HEK293 (cell line): ENCODE data around the gene SUCLA2.

Experiments used
- CTCF ChIA-PET: fragments of 350-600 bp; formaldehyde crosslinking; extraction: SDS; loops from one replicate; lab custom pipeline; 2021; ENCODE audit warnings: antibody characterized with exemption; lab: Yijun Ruan, JAX
- POLR2A ChIA-PET: fragments of 300-600 bp; formaldehyde crosslinking; extraction: SDS; loops from one replicate; lab custom pipeline; 2020; ENCODE audit warnings: antibody characterized with exemption, inconsistent platforms; lab: Yijun Ruan, JAX
- H3K27ac ChIP-seq: fragments of 200-500 bp; sonication (Bioruptor generic); 2 replicates; pipeline ENCODE4 v1.5.1; 2014; ENCODE audit warnings: low read depth, low read length, control low read depth, inconsistent platforms; ENCODE audit errors: extremely low read depth
- H3K36me3 ChIP-seq, 2 experiments: fragments of 200-500 bp in 1 of 2; sonication (Bioruptor generic) in 1 of 2; 1 replicate in 1 of 2; 2 replicates in 1 of 2; pipeline ENCODE4 v1.5.1; 2014 to 2017; ENCODE audit warnings: inconsistent platforms in 2 of 2, low read length in 2 of 2; ENCODE audit not compliant: control insufficient read depth in 2 of 2, insufficient read depth in 1 of 2
- H3K4me1 ChIP-seq: fragments of 200-500 bp; sonication (Bioruptor generic); 2 replicates; pipeline ENCODE4 v1.5.1; 2014; ENCODE audit warnings: mild to moderate bottlenecking, low read length, inconsistent platforms; ENCODE audit not compliant: control insufficient read depth, insufficient read depth
- H3K4me3 ChIP-seq: 2 replicates; pipeline ENCODE4 v1.5.1; 2011; ENCODE audit warnings: low read depth, mild to moderate bottlenecking, control low read depth, low read length, moderate library complexity
- H3K9me3 ChIP-seq: fragments of 200-500 bp; sonication (Bioruptor generic); 2 replicates; pipeline ENCODE4 v1.5.1; 2014; ENCODE audit warnings: low read depth, low read length, inconsistent platforms; ENCODE audit not compliant: control insufficient read depth, insufficient read depth
- GLIS2 ChIP-seq: fragments of 450-650 bp; formaldehyde crosslinking; IDR thresholded peaks from 2 replicates; pipeline ENCODE4 v1.5.1; 2016; ENCODE audit warnings: missing biosample characterization, missing genetic modification characterization
- KLF1 ChIP-seq: fragments of 450-650 bp; formaldehyde crosslinking; IDR thresholded peaks from 2 replicates; pipeline ENCODE4 v1.5.1; 2016; ENCODE audit warnings: missing biosample characterization, missing genetic modification characterization
- KLF7 ChIP-seq: fragments of 450-650 bp; formaldehyde crosslinking; IDR thresholded peaks from 2 replicates; pipeline ENCODE4 v1.5.1; 2016; ENCODE audit warnings: missing biosample characterization, missing genetic modification characterization, borderline replicate concordance
- KLF9 ChIP-seq: fragments of 450-650 bp; formaldehyde crosslinking; IDR thresholded peaks from 2 replicates; pipeline ENCODE4 v1.5.1; 2016; ENCODE audit warnings: missing biosample characterization, missing genetic modification characterization, low read depth
- ZNF155 ChIP-seq: fragments of 450-650 bp; formaldehyde crosslinking; IDR thresholded peaks from 2 replicates; pipeline ENCODE4 v1.5.1; 2016; ENCODE audit warnings: missing biosample characterization, missing genetic modification characterization
- ZNF211 ChIP-seq: fragments of 450-650 bp; formaldehyde crosslinking; IDR thresholded peaks from 2 replicates; pipeline ENCODE4 v1.5.1; 2016; ENCODE audit warnings: low read depth, missing biosample characterization, missing genetic modification characterization
- ZNF223 ChIP-seq: fragments of 450-650 bp; formaldehyde crosslinking; IDR thresholded peaks from 2 replicates; pipeline ENCODE4 v1.5.1; 2016; ENCODE audit warnings: missing biosample characterization, missing genetic modification characterization
- ZNF302 ChIP-seq: fragments of 450-650 bp; formaldehyde crosslinking; IDR thresholded peaks from 2 replicates; pipeline ENCODE4 v1.5.1; 2016; ENCODE audit warnings: missing biosample characterization, missing genetic modification characterization, low read depth
- ZNF311 ChIP-seq: fragments of 450-650 bp; formaldehyde crosslinking; IDR thresholded peaks from 2 replicates; pipeline ENCODE4 v1.5.1; 2017; ENCODE audit warnings: missing biosample characterization, missing genetic modification characterization, borderline replicate concordance
- ZNF324 ChIP-seq: fragments of 450-650 bp; formaldehyde crosslinking; IDR thresholded peaks from 2 replicates; pipeline ENCODE4 v1.5.1; 2016; ENCODE audit warnings: missing biosample characterization, missing genetic modification characterization
- ZNF391 ChIP-seq: fragments of 450-650 bp; formaldehyde crosslinking; IDR thresholded peaks from 2 replicates; pipeline ENCODE4 v1.5.1; 2016; ENCODE audit warnings: low read depth, missing biosample characterization, missing genetic modification characterization, borderline replicate concordance
- ZNF423 ChIP-seq: fragments of 450-650 bp; formaldehyde crosslinking; IDR thresholded peaks from 2 replicates; pipeline ENCODE4 v1.5.1; 2016; ENCODE audit warnings: missing biosample characterization, missing genetic modification characterization
- ZNF530 ChIP-seq: fragments of 450-650 bp; formaldehyde crosslinking; IDR thresholded peaks from 2 replicates; pipeline ENCODE4 v1.5.1; 2016; ENCODE audit warnings: low read depth, missing biosample characterization, missing genetic modification characterization
- ZNF596 ChIP-seq: fragments of 450-650 bp; IDR thresholded peaks from 2 replicates; pipeline ENCODE4 v1.5.0; 2018; ENCODE audit warnings: missing biosample characterization, mild to moderate bottlenecking, missing genetic modification characterization, moderate library complexity
- ZNF76 ChIP-seq: fragments of 450-650 bp; formaldehyde crosslinking; IDR thresholded peaks from 2 replicates; pipeline ENCODE4; 2016; ENCODE audit warnings: low read depth, missing biosample characterization, missing genetic modification characterization, borderline replicate concordance
- ZNF777 ChIP-seq: fragments of 450-650 bp; formaldehyde crosslinking; IDR thresholded peaks from 2 replicates; pipeline ENCODE4 v1.5.1; 2017; ENCODE audit warnings: missing biosample characterization, missing genetic modification characterization, borderline replicate concordance
- ZSCAN30 ChIP-seq: fragments of 450-650 bp; IDR thresholded peaks from 2 replicates; pipeline ENCODE4 v1.5.1; 2018; ENCODE audit warnings: missing biosample characterization, mild to moderate bottlenecking, missing genetic modification characterization, moderate library complexity
- TF ChIP-seq, protein P1 (sequence below): fragments of 450-650 bp; formaldehyde crosslinking; IDR thresholded peaks from 2 replicates; pipeline ENCODE4 v1.5.1; 2016; ENCODE audit warnings: missing biosample characterization, missing genetic modification characterization, borderline replicate concordance
- TF ChIP-seq, protein P2 (sequence below): fragments of 450-650 bp; formaldehyde crosslinking; IDR thresholded peaks from 2 replicates; pipeline ENCODE4 v1.5.1; 2016; ENCODE audit warnings: missing biosample characterization, missing genetic modification characterization, low read depth
- TF ChIP-seq, protein P3 (sequence below): fragments of 450-650 bp; formaldehyde crosslinking; IDR thresholded peaks from 2 replicates; pipeline ENCODE4 v1.5.1; 2016; ENCODE audit warnings: missing biosample characterization, missing genetic modification characterization
- TF ChIP-seq, protein P4 (sequence below): fragments of 450-650 bp; formaldehyde crosslinking; IDR thresholded peaks from 2 replicates; pipeline ENCODE4 v1.5.1; 2016; ENCODE audit warnings: missing biosample characterization, missing genetic modification characterization

The SUCLA2 gene

DNA sequence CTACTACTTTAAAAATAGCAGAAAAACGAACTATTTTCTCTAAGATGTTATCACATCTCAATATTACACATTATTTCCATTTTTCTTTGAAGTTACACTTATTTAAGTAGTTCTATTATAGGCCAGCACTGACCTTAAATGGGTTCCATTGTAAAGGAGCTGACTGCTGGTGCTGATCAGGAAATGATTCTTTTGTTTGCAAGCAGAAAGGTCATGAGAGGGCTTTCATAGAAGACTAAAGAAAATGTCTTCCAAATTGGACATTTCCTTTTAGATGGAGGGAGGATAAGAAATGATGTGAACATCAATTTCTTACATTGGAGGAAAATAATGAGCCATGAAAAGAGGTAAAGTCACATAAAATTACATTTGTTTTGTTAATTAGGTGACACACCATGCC lies 96.2 kb downstream of the SUCLA2 start (continued):
- TF ChIP-seq ZNF155 (no peak), ZNF596 (tag by site-specific recombination) (no peak), ZNF223 (no peak), ZNF302 (tag by site-specific recombination) (no peak)
- TF ChIP-seq, protein P1, sequence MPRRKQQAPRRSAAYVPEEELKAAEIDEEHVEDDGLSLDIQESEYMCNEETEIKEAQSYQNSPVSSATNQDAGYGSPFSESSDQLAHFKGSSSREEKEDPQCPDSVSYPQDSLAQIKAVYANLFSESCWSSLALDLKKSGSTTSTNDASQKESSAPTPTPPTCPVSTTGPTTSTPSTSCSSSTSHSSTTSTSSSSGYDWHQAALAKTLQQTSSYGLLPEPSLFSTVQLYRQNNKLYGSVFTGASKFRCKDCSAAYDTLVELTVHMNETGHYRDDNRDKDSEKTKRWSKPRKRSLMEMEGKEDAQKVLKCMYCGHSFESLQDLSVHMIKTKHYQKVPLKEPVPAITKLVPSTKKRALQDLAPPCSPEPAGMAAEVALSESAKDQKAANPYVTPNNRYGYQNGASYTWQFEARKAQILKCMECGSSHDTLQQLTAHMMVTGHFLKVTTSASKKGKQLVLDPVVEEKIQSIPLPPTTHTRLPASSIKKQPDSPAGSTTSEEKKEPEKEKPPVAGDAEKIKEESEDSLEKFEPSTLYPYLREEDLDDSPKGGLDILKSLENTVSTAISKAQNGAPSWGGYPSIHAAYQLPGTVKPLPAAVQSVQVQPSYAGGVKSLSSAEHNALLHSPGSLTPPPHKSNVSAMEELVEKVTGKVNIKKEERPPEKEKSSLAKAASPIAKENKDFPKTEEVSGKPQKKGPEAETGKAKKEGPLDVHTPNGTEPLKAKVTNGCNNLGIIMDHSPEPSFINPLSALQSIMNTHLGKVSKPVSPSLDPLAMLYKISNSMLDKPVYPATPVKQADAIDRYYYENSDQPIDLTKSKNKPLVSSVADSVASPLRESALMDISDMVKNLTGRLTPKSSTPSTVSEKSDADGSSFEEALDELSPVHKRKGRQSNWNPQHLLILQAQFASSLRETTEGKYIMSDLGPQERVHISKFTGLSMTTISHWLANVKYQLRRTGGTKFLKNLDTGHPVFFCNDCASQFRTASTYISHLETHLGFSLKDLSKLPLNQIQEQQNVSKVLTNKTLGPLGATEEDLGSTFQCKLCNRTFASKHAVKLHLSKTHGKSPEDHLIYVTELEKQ (tag by site-specific recombination): no peak
- TF ChIP-seq, all 188 proteins: peak for 0

DNA sequence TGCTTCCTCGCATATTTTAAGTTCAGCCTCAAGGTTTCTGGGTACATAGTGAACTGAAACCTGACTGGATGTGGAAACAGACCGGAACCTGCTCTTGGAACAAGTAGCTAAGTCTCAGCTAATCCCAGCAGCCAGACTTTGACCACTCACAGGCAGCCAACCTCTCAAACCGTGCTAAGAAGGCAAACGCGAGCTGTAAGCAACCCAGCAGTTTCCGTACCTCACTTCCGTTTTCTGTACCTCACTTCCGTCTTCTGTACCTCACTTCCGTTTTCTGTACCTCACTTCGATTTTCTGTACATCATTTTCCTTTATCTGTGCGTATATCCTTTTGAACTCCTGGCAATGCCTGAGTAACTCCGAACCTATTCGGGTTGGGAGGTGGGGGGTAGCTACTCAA lies 96.8 kb downstream of the SUCLA2 start:
- Histone ChIP-seq H3K36me3 (no peaks in the 10 kb centered on the region), H3K27ac (no peak overlapping the region), H3K9me3 (no peaks in the 10 kb centered on the region), H3K4me3 (no peak overlapping the region), H3K4me1 (no peaks in the 10 kb centered on the region)
- TF ChIP-seq ZSCAN30 (no peak), KLF9 (tag by site-specific recombination) (no peak), ZNF391 (tag by site-specific recombination) (no peak), GLIS2 (tag by site-specific recombination) (no peak), ZNF423 (tag by site-specific recombination) (no peak), ZNF324 (tag by site-specific recombination) (no peak), ZNF311 (tag by site-specific recombination) (no peak), KLF7 (no peak), ZNF777 (no peak)
- TF ChIP-seq, protein P2, sequence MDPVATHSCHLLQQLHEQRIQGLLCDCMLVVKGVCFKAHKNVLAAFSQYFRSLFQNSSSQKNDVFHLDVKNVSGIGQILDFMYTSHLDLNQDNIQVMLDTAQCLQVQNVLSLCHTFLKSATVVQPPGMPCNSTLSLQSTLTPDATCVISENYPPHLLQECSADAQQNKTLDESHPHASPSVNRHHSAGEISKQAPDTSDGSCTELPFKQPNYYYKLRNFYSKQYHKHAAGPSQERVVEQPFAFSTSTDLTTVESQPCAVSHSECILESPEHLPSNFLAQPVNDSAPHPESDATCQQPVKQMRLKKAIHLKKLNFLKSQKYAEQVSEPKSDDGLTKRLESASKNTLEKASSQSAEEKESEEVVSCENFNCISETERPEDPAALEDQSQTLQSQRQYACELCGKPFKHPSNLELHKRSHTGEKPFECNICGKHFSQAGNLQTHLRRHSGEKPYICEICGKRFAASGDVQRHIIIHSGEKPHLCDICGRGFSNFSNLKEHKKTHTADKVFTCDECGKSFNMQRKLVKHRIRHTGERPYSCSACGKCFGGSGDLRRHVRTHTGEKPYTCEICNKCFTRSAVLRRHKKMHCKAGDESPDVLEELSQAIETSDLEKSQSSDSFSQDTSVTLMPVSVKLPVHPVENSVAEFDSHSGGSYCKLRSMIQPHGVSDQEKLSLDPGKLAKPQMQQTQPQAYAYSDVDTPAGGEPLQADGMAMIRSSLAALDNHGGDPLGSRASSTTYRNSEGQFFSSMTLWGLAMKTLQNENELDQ: no peak
- TF ChIP-seq, protein P3, sequence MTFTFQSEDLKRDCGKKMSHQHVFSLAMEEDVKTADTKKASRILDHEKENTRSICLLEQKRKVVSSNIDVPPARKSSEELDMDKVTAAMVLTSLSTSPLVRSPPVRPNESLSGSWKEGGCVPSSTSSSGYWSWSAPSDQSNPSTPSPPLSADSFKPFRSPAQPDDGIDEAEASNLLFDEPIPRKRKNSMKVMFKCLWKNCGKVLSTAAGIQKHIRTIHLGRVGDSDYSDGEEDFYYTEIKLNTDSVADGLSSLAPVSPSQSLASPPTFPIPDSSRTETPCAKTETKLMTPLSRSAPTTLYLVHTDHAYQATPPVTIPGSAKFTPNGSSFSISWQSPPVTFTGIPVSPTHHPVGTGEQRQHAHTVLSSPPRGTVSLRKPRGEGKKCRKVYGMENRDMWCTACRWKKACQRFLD (tag by site-specific recombination): no peak
- POLR2A ChIA-PET: no interaction called here
- CTCF ChIA-PET: interaction anchor here (0.6 kb wide), 1 partner anchor 387 kb away, joined by 4 read pairs; no protein-coding TSS in a partner anchor

DNA sequence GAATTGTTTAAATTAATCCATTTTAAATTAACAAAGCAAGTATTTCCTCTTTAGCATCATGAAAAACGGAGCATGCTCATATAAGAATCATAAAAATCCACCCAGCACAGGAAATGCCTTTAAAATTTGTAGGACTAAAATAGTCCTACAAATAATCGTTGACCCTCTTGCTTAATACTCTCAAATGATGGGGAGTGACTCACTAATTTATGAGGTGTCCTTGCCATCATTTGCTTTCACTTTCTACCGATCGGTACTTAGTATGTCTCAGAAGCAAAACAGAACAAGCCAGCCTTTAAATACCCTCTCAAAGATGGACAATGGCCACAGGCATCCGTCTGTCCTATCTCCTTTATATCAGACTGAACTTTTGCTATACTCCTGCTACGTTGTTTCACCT lies 97.2 kb downstream of the SUCLA2 start:
- Histone ChIP-seq H3K4me1 (no peaks in the 10 kb centered on the region), H3K27ac (no peak overlapping the region), H3K4me3 (no peak overlapping the region), H3K9me3 (no peaks in the 10 kb centered on the region), H3K36me3 (no peaks in the 10 kb centered on the region)
- TF ChIP-seq ZNF530 (no peak), GLIS2 (tag by site-specific recombination) (no peak), KLF1 (tag by site-specific recombination) (no peak), ZNF211 (tag by site-specific recombination) (no peak), ZNF76 (no peak)
- TF ChIP-seq, protein P4, sequence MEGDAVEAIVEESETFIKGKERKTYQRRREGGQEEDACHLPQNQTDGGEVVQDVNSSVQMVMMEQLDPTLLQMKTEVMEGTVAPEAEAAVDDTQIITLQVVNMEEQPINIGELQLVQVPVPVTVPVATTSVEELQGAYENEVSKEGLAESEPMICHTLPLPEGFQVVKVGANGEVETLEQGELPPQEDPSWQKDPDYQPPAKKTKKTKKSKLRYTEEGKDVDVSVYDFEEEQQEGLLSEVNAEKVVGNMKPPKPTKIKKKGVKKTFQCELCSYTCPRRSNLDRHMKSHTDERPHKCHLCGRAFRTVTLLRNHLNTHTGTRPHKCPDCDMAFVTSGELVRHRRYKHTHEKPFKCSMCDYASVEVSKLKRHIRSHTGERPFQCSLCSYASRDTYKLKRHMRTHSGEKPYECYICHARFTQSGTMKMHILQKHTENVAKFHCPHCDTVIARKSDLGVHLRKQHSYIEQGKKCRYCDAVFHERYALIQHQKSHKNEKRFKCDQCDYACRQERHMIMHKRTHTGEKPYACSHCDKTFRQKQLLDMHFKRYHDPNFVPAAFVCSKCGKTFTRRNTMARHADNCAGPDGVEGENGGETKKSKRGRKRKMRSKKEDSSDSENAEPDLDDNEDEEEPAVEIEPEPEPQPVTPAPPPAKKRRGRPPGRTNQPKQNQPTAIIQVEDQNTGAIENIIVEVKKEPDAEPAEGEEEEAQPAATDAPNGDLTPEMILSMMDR (tag by site-specific recombination): no peak
- POLR2A ChIA-PET: no interaction called here
- CTCF ChIA-PET: no interaction called here
